Vagina (tissue), 2 donors: ENCODE data around the gene ARAP1. TPM values are rescaled to one million over a fixed set of nuclear protein-coding genes. Genes with fewer than 3 reads are reported as not detected.

Source experiments
- DNase-seq, 2 donors: peaks; one replicate each; pipeline ENCODE4 v3.0.0-alpha.2; 2017; ENCODE audit errors: extremely low spot score in 2 of 2
- H3K27ac ChIP-seq: fragments of 200-600 bp; sonication (generic); one replicate; pipeline ENCODE4 v1.5.1; 2019
- H3K27me3 ChIP-seq: fragments of 200-600 bp; sonication (generic); one replicate; pipeline ENCODE4 v1.5.1; 2019
- H3K36me3 ChIP-seq, 2 donors: fragments of 200-600 bp; sonication (generic); one replicate each; pipeline ENCODE4 v1.5.1; 2017 to 2019
- H3K4me1 ChIP-seq: fragments of 200-600 bp; sonication (generic); one replicate; pipeline ENCODE4 v1.5.1; 2019
- H3K4me3 ChIP-seq, 2 donors: fragments of 200-600 bp; sonication (generic); 1 replicate in 1 of 2; 2 replicates in 1 of 2; pipeline ENCODE4 v1.5.1; 2016 to 2019
- H3K9me3 ChIP-seq: fragments of 200-600 bp; sonication (generic); one replicate; pipeline ENCODE4 v1.5.1; 2019
- POLR2A ChIP-seq, 2 donors: fragments of 450-650 bp; IDR thresholded peaks; one replicate each; pipeline ENCODE4 v1.6.1; 2017; ENCODE audit warnings: antibody characterized with exemption in 2 of 2, mild to moderate bottlenecking in 2 of 2, moderate library complexity in 2 of 2
- POLR2AphosphoS5 ChIP-seq, 2 donors: sonication (generic); formaldehyde crosslinking; IDR thresholded peaks; one replicate each; pipeline ENCODE4 v1.9.0; 2017; ENCODE audit warnings: antibody characterized with exemption in 2 of 2, mild to moderate bottlenecking in 2 of 2, low read depth in 1 of 2; ENCODE audit not compliant: insufficient read depth in 1 of 2
- intact Hi-C: fragments of 100-400 bp; cut with DNase I; formaldehyde crosslinking; loops from one replicate; pipeline ENCODE4 v1.15.1; 2023
- total RNA-seq: library from RNA; depleted of rRNA; stranded (reverse); fragments of >200 nt; gene quantifications from one replicate; pipeline ENCODE4 v1.2.3, GENCODE V29; 2016
- TF ChIP-seq, protein P1 (sequence below), 3 experiments: fragments of 450-650 bp in 2 of 3; fragments of 200-600 bp in 1 of 3; sonication (generic) in 1 of 3; IDR thresholded peaks; one replicate each; pipeline ENCODE4 v1.5.1; 2017 to 2019; ENCODE audit warnings: antibody characterized with exemption in 3 of 3, mild to moderate bottlenecking in 2 of 3, moderate library complexity in 2 of 3

ARAP1 gene
- total RNA-seq, 1 donor from 2014 or later: 59.2 TPM

DNA sequence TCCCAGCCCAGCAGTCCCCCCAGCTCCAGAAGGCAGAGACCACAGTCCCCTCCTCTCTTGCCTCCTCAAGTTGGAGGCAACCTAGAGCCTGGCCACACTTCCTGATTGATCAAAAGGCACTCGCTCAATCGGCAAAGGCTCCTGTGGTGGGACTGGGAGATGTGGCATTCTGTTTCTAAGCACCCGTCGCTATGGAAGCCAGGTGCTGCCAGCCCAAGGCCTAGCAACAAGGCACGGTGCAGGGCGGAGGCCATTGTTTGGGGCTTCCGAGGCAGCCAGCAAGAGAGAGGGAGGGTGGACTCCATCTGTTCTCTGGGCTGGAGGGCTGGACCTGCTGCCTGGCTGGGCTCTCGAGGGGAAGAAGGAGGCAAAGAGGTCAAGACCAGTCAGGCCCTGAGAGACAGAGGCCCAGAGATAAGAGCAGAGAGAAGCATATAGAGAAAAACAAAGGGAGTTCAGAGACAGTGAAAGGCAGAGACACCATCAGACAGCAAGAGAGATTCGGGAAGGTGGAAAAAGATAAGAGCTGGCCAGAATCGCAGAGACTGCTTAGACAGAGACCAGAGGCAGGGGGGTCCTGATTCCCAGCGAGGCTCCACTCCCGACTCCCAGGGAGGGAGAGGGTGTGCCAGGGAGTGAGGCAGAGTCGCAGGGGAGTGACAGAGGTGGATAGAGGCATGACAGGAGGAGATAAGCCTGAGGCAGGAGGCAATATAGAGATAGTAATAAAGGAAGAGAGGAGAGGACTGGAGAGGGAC is 99.2 kb downstream of the ARAP1 start:
- Histone ChIP-seq H3K36me3 (no peaks in the 10 kb centered on the region), H3K27ac (no peak overlapping the region), H3K4me3 (no peak overlapping the region), H3K9me3 (no peaks in the 10 kb centered on the region), H3K4me1 (no peaks in the 10 kb centered on the region), H3K27me3 (no peaks in the 10 kb centered on the region)
- intact Hi-C loops: no loop called here
- no peak for DNase-seq
- TF ChIP-seq POLR2AphosphoS5 (IDR thresholded peaks at IDR 0.05; ENCODE audit: insufficient read depth in 1 of 2, low read depth in 1 of 2) (no peak), POLR2A (IDR thresholded peaks at IDR 0.05) (no peak)
- TF ChIP-seq, protein P1, sequence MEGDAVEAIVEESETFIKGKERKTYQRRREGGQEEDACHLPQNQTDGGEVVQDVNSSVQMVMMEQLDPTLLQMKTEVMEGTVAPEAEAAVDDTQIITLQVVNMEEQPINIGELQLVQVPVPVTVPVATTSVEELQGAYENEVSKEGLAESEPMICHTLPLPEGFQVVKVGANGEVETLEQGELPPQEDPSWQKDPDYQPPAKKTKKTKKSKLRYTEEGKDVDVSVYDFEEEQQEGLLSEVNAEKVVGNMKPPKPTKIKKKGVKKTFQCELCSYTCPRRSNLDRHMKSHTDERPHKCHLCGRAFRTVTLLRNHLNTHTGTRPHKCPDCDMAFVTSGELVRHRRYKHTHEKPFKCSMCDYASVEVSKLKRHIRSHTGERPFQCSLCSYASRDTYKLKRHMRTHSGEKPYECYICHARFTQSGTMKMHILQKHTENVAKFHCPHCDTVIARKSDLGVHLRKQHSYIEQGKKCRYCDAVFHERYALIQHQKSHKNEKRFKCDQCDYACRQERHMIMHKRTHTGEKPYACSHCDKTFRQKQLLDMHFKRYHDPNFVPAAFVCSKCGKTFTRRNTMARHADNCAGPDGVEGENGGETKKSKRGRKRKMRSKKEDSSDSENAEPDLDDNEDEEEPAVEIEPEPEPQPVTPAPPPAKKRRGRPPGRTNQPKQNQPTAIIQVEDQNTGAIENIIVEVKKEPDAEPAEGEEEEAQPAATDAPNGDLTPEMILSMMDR (IDR thresholded peaks at IDR 0.05): no peak

DNA sequence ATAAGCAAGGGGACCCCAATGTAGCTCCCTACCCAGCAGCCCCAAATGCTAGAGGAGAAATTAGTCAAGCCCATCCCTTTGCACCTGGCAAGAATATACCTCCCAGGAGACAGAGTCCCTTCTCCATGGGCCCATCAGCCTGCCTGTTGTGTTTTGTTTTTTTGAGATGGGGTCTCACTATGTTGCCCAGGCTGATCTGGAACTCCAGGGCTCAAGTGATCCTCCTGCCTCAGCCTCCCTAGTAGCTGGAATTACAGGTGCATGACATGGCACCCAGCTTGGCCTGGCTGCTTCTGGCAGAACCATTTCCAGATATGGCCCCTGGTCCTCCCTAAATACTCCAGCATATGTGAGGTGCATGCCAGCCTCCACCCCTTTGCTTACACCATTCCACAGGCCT is 100.1 kb downstream of the ARAP1 start:
- no peaks in the 10 kb centered on the region for H3K27me3 ChIP-seq
- no peak overlapping the region for H3K4me3 ChIP-seq
- no peaks in the 10 kb centered on the region for H3K9me3 ChIP-seq
- TF ChIP-seq, protein P1 (IDR thresholded peaks at IDR 0.05): no peak
- TF ChIP-seq POLR2AphosphoS5 (IDR thresholded peaks at IDR 0.05; ENCODE audit: insufficient read depth in 1 of 2, low read depth in 1 of 2) (no peak), POLR2A (IDR thresholded peaks at IDR 0.05) (no peak)
- no peaks in the 10 kb centered on the region for H3K4me1 ChIP-seq
- no peak overlapping the region for H3K27ac ChIP-seq
- DNase-seq: no peak
- intact Hi-C loops: no loop called here
- no peaks in the 10 kb centered on the region for H3K36me3 ChIP-seq

DNA sequence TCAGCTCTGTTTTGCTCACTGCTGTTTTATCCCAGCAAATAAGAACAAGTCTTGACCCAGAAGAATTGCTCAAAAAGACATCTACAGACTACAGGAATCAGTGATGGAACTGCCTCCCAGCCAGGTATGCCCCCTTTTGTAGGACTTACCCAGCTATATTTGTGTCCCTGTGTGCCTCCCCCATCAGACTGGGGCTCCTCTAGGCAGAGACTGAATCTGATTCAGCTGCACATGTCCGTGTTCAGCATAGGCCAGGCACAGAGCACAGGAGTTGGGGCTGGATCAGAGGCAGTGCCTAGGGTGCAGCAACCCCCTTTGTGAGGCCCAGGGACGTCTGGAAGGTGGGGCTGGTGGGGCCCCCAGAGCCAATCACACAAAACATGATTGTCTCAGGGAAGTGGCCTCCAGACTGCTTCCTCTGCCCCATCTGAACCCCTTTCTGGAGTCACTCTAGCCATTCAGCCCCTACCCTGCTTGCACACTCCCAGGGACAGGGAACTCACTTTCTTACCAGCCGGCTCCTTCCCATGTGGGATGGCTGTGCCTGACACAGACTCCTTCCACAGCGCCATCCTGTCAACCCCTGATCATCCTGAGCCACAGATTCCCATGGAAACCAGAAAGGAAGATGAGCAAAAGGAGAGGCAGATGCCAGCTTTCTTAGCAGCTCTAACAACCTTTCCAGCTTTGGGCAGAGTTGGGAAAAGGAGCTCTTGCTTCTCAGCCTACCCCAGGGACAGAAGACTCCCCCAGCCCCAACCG is 102.8 kb downstream of the ARAP1 start:
- intact Hi-C loops: no loop called here
- Histone ChIP-seq H3K4me1 (no peaks in the 10 kb centered on the region), H3K36me3 (no peaks in the 10 kb centered on the region), H3K27ac (no peak overlapping the region), H3K4me3 (no peak overlapping the region), H3K9me3 (no peaks in the 10 kb centered on the region), H3K27me3 (no peaks in the 10 kb centered on the region)
- no peak for TF ChIP-seq POLR2AphosphoS5 (IDR thresholded peaks at IDR 0.05; ENCODE audit: insufficient read depth in 1 of 2, low read depth in 1 of 2)
- TF ChIP-seq, protein P1 (IDR thresholded peaks at IDR 0.05): no peak
- TF ChIP-seq POLR2A (IDR thresholded peaks at IDR 0.05): no peak
- no peak for DNase-seq

DNA sequence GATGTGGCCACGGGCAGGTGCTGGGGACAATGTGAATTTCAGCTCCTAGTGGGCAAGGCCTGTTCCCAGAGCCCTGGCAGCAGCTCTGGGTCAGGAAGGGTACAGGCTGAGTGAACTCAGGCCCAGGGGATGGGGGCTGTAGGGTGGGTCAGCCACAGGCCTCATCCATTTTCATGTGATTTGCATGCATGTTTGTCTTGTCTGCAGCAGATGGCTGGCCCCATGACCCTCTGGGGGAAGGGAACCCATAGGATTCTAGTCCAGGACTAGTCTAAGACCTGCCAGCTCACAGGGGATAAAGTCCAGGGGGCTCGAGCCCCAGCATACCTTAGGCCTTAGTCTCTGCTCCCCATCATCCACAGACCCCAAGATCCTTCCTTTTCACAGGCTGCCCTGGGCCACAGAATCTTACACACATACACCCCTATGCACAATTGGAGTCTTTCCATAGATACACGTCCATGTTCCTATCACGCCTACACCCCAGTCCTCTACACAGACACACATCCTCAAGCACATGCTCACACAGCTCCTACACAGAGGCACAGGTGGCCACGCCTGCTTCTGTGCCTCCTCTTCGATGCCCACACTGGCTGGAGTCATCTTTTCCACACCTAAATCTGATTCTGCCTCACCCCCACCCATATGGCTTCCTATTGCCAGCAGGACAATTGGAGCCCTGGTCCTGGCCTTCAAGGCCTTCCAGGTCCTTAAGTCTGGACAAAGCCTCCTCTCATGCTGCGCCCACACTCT is 103.6 kb downstream of the ARAP1 start:
- Histone ChIP-seq H3K27ac (no peak overlapping the region), H3K27me3 (no peaks in the 10 kb centered on the region), H3K36me3 (no peaks in the 10 kb centered on the region), H3K9me3 (no peaks in the 10 kb centered on the region), H3K4me3 (no peak overlapping the region), H3K4me1 (no peaks in the 10 kb centered on the region)
- intact Hi-C loops: no loop called here
- no peak for DNase-seq
- TF ChIP-seq POLR2A (IDR thresholded peaks at IDR 0.05): no peak
- TF ChIP-seq, protein P1 (IDR thresholded peaks at IDR 0.05): no peak
- no peak for TF ChIP-seq POLR2AphosphoS5 (IDR thresholded peaks at IDR 0.05; ENCODE audit: insufficient read depth in 1 of 2, low read depth in 1 of 2)
